ENCODE data around the gene SLC44A1.

DNA sequence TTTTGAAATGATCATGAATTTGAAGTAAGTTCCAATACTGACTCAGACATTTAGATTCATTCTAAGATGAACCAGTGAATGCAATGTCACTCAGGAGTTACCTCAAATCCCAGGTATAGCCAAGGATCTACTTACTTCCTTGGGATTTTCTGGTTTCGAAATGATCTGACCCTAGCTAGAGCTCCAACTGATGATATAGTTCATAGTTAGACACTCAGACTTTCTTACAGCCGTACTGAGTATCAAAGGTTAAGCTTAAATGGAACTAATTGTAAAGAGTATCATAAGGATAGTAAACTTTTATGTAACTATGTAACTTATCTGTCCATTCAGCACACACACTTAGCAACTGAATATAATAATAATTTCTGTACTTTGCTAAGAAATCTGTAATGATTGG lies 119.4 kb downstream of the SLC44A1 start:
- TF ChIP-seq SIN3A (IDR thresholded peaks at IDR 0.05; ENCODE audit: borderline replicate concordance, low read depth, low read length) (no peak), NRF1 (IDR thresholded peaks at IDR 0.05; ENCODE audit: low read depth, low read length) (no peak), TCF12 (IDR thresholded peaks at IDR 0.05) (no peak), CTCF (IDR thresholded peaks at IDR 0.05) (no peak), TAF1 (IDR thresholded peaks at IDR 0.05; ENCODE audit: borderline replicate concordance, low read depth, low read length) (no peak), ELF1 (IDR thresholded peaks at IDR 0.05) (no peak), RXRA (IDR thresholded peaks at IDR 0.05; ENCODE audit: borderline replicate concordance, low read depth) (no peak), RAD21 (IDR thresholded peaks at IDR 0.05; ENCODE audit: low read length) (no peak), POLR2AphosphoS5 (IDR thresholded peaks at IDR 0.05; ENCODE audit: low read depth, low read length) (no peak), JUND (IDR thresholded peaks at IDR 0.05) (no peak)
